H1 (cell line): ENCODE measurements around the gene TMEM182. TPM values are rescaled to one million over a fixed set of nuclear protein-coding genes. Genes with fewer than 3 reads are reported as not detected.

ENCODE experiments used
- CHD7 ChIP-seq: fragments of 300-600 bp; sonication (generic); IDR thresholded peaks from 2 replicates; pipeline ENCODE4 v1.7.1; 2012; ENCODE audit warnings: low read length, moderate library complexity, mild to moderate bottlenecking, inconsistent platforms; ENCODE audit not compliant: insufficient replicate concordance
- HDAC6 ChIP-seq: IDR thresholded peaks from one replicate; pipeline ENCODE4 v1.7.1; 2012; ENCODE audit warnings: low read depth, mild to moderate bottlenecking, inconsistent platforms, low read length, moderate library complexity
- PHF8 ChIP-seq: fragments of 200-600 bp; sonication (generic); conservative IDR thresholded peaks from 2 replicates; pipeline ENCODE4 v1.7.1; 2012; ENCODE audit warnings: low read depth, mild to moderate bottlenecking, inconsistent platforms, low read length, moderate library complexity
- POU5F1 ChIP-seq: IDR thresholded peaks from 2 replicates; pipeline ENCODE4 v1.6.1; 2011; ENCODE audit warnings: low read depth, mild to moderate bottlenecking, low read length, moderate library complexity
- RXRA ChIP-seq: IDR thresholded peaks from 2 replicates; pipeline ENCODE4 v1.6.1; 2011; ENCODE audit warnings: low read depth, mild to moderate bottlenecking, low read length, moderate library complexity; ENCODE audit not compliant: insufficient read depth
- SAP30 ChIP-seq: fragments of 300-600 bp; sonication (generic); IDR thresholded peaks from 2 replicates; pipeline ENCODE4 v1.7.1; 2012; ENCODE audit warnings: low read length, moderate library complexity, mild to moderate bottlenecking, inconsistent platforms; ENCODE audit not compliant: insufficient read depth, insufficient replicate concordance
- TCF12 ChIP-seq: IDR thresholded peaks from 2 replicates; pipeline ENCODE4 v1.6.1; 2011; ENCODE audit warnings: low read depth, mild to moderate bottlenecking, low read length
- polyA plus RNA-seq, 7 experiments: library from polyadenylated mRNA; depleted of rRNA in 3 of 7; stranded (reverse) in 5 of 7; unstranded in 2 of 7; fragments of >200 nt in 5 of 7; fragments of 200-250 nt in 2 of 7; gene quantifications; 1 replicate in 5 of 7; 2 replicates in 1 of 7; 4 replicates in 1 of 7; pipeline versions ENCODE4 v1.2.1 to v1.2.3, GENCODE V29; 2011 to 2013; ENCODE audit warnings: missing spikeins in 2 of 7, mixed read lengths in 2 of 7
- total RNA-seq: library from RNA; stranded (reverse); fragmentation: NEBNext Ultra II Directional; extraction: Animal tissue kit (Norgen Biotek cat#: 25700); gene quantifications from 2 replicates; pipeline ENCODE4 v1.2.1, GENCODE V29; 2021

TMEM182 gene
- total and polyA plus RNA-seq, 2 of the 8 experiments (the other 6 are each of a cell fraction or from before 2014, with no cell fraction given) = 3.1 to 4.3 TPM

GRCh38 chr2:102792568-102793208 lies 30.9 kb downstream of the TMEM182 start (continued):
- TF ChIP-seq CHD7 = no peak
- TF ChIP-seq RXRA = no peak
- no peak for TF ChIP-seq SAP30
- no peak for TF ChIP-seq POU5F1
- no peak for TF ChIP-seq HDAC6
- TF ChIP-seq TCF12 = no peak
- no peak for TF ChIP-seq PHF8
- TF ChIP-seq, all 59 proteins: peak for 0
